GM19328 (cell line): ENCODE results near the gene SLC2A2.

Experiments
- ATAC-seq: cut with Tn5 transposase; IDR thresholded peaks from one replicate; pipeline ENCODE4 v1.9.1; 2021; ENCODE audit warnings: mild to moderate bottlenecking, moderate library complexity; ENCODE audit not compliant: unreplicated experiment

SLC2A2 gene

DNA sequence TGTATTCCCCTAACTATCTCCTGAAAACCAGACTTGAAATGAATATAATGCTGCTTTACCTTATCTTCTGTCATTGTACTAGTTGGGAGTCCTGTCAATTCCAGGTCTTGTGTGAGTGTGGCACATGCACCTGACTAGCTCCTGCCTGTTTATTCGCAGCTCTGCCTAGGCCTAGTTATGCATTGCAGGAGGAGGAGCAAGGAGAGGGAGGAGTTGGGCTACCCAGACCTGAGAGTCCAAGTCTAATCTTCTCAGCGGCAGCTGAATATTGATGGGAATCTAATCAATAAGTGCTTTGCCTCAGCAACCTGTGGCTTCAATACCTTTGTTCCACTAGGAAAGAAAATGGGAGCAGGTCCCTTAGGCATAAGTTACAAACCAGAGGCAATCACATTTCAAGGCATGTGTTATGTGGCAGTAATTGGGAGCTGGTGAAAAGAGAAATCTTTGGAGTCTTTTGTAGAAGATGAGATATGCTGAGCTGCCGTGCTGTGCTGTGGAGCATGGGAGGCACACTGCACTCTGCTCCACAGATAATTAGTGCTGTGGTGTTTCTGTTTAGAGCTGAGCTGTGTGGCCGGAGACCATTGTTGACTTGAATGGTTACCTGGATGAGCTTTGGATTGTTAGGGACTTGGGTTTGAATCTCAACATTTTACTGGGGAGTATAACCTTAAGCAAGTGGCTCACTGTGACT lies at the start of gene SLC2A2:
Gene SLC2A2 (minus strand): TSS at position 124 of the 697 bp plus-strand sequence. CDS start 50 bp downstream, at position 74.
- ATAC-seq: no peak

DNA sequence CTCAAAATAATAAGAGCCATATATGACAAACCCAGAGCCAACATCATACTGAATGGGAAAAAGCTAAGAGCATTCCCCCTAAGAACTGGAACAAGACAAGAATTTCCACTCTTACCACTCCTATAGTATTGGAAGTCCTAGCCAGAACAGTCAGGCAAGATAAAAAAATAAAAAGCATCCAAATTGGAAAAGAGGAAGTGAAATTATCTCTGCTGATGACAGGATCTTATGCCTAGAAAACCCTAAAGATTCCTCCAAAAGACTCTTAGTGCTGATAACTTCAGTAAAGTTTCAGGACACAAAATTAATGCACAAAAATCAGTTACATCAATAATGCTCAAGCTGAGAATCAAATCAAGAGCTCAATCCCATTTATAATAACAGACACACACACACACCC lies 45.9 kb upstream of the SLC2A2 start:
- no peak for ATAC-seq

- no peak for ATAC-seq
These were observed 42.1 kb upstream of the SLC2A2 start for GRCh38 chr3:171068658-171069057.

DNA sequence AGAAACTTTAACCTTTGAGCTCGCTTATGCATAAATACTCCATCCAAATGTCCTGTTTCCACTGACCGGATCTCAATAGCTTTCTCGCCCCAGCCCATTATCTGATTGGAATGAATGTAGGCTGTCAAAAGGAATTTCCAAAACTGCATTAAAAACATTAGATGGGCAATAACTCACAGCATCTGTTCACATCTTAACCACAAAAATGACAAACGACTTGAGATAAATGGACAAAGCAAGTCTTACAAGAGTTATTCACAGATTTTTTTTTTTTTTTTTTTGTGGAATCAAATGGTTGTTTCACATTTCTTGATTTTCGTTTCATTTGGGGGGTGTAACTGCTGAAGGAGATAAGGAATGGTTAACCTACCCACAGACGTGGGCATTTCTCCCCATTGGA lies 39.7 kb upstream of the SLC2A2 start:
- ATAC-seq: no peak

GRCh38 chr3:171065732-171066131 lies 39.2 kb upstream of the SLC2A2 start:
- no peak for ATAC-seq

- no peak for ATAC-seq
These were observed 37.9 kb upstream of the SLC2A2 start for GRCh38 chr3:171064461-171064860.

GRCh38 chr3:171061749-171062148 lies 35.2 kb upstream of the SLC2A2 start:
- no peak for ATAC-seq

- ATAC-seq: no peak
These were observed 33.5 kb upstream of the SLC2A2 start for GRCh38 chr3:171059978-171060377.

DNA sequence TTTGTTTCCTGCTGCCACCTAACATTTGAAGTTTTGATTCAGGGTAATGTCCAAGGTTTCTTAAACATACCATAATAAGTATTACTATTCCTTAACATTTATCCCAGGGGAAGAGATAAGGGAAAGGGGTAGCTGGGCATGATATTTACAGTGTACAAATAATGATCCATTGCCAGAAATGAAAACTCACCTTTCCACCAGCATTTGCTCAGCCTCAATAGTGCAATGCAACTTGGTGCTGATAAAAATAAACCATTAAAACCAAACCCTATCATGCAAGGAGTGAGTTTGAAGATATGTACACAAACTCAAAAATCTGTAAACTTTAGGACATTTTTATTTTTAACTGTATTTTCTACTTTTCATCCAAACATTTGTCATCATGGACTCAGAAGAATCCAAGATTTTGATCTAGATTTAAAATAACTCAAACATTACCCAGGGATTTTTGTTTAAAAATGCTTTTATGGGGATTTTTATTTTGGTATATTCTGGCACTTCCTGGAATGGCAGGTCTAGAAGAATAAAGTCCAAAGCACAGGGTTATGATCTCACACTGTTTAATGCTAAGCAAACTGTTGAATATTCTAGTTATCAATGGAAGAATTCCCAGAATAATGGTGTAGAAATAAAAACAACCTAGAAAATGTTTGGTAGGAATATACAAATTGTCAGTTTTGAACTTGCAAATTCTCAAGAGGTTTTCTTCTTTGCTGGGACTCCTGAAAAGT lies 32.5 kb upstream of the SLC2A2 start:
- ATAC-seq: no peak

GRCh38 chr3:171058058-171058457 lies 31.5 kb upstream of the SLC2A2 start:
- ATAC-seq: no peak

DNA sequence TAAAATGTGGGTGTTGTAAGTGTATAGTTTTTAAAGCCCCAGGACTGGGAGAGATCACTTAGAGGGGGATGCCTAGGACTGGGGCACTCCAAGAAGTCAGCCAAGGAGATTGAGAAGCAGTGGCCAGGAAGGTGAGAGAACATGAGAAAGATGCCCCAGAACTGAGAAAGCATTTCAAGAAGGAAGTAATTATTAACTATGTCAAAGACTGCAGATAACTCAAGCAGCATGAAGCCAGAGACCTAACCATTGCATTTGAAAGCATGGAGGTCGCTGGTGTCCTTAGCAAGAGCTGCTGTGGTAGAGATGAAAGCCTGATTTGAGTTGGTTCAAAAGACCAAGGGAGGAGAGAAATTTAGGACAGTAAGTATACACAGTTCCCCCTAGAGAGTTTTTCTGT lies 30.6 kb upstream of the SLC2A2 start:
- ATAC-seq: no peak

- no peak for ATAC-seq
These were observed 30.0 kb upstream of the SLC2A2 start for GRCh38 chr3:171056528-171056927.

GRCh38 chr3:171055336-171056178 lies 29.0 kb upstream of the SLC2A2 start:
- no peak for ATAC-seq

- ATAC-seq: no peak
These were observed 28.4 kb upstream of the SLC2A2 start for GRCh38 chr3:171054921-171055320.

DNA sequence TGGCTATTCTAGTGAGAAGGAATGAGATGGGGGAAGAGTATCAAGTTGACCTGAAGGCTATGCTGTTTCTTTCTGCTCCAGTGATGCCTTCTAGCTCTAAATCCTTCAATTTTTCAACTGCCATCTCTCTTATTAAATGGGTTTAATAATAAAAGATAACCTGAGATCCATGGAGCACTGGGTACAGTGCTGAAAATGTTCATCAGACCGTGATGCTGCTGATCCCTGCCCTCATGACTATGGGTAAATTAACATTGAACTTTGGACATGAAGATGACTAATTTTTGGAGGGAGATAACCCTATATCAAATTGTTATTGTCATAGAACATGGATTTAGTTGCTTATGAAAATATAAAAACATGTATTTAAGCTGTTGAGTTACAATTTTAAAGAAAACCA lies 27.7 kb upstream of the SLC2A2 start:
- ATAC-seq: no peak

DNA sequence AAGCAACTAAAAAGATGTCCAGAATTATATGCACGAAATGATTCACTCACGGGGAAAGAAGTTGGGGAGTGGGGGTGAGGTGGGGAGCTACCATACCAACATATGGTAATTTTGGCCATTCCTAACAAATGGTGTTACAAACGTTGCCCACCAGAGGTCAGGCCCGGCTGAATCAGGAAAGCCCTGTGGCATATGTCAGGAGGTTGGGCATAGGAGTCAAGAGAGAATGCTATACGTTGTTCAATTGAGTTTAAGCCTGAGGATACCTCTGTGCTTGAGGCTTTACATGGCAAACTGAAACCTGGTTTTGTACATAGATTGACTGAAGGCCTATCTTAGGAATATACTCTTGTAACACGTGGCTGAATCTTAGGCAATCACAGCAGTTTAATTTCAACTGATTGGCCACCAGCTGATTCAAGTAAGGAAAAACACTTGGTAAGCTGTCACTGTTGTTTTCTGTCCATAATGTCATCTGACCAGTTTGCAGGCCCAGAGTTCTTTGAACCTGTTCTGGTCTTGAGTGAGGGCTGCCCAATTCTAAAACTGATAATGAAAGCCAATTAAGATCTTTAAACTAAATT lies 23.4 kb upstream of the SLC2A2 start:
- peak; percentile 80 for ATAC-seq

DNA sequence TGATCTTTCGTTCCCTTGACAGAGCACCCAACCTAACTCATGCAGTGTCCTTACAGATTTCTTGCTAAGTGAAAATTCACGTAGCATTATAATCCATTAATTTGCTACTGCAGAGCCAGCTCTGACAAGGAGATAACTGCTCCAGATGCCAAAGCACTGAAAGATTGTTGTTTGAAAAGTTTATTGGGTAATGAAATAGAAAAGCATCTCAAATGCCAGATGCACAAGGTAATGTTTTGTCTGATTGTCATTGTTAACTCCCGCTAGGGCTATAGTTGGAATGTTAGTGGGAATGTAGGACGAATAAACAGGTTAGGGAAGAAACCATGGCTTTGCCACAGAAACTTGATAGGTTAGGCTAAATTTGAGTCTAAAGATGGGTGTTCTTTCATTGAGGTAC lies 20.2 kb upstream of the SLC2A2 start:
- ATAC-seq: no peak

GRCh38 chr3:171044835-171045793 lies 18.6 kb upstream of the SLC2A2 start:
- no peak for ATAC-seq

DNA sequence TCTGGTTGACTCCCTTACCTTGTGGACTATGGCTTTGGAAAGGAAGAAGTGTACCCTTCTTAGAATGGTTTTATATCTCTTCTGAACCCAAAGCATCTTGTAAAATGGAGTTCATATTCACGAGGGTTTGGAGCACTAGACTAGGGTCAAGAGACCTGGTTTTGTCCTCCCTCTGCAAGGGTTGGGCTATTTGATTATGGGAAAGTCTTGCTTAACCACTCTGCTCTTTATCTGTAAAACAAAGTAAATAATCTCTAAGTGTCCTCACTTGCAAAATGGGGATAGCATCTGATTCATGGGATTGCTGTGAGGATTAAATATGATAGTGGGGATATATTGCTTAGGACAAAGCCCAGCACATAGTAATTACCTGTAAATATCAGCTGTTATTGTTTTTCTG lies 17.9 kb upstream of the SLC2A2 start:
- no peak for ATAC-seq

GRCh38 chr3:171039674-171040073 lies 13.2 kb upstream of the SLC2A2 start:
- no peak for ATAC-seq
